Stimulated activated CD4-positive, alpha-beta T cell treated with anti-CD3 and anti-CD28 coated beads, Interleukin-2, amount 100 ng/mL, for 48 hours (primary cell): ENCODE measurements around the gene PLPPR5.
A peak's percentile ranks its signal among the peaks of the same experiment; 100 is the strongest.
"Not testable (repeated sequence)": the region's sequence is repeated elsewhere in the genome, so short reads cannot be mapped to it uniquely, and the experiment has no call there.

ENCODE experiments used
- DNase-seq, 2 donors: peaks; one replicate each; pipeline ENCODE4 v3.0.0-alpha.2; 2020

PLPPR5 gene, protein sequence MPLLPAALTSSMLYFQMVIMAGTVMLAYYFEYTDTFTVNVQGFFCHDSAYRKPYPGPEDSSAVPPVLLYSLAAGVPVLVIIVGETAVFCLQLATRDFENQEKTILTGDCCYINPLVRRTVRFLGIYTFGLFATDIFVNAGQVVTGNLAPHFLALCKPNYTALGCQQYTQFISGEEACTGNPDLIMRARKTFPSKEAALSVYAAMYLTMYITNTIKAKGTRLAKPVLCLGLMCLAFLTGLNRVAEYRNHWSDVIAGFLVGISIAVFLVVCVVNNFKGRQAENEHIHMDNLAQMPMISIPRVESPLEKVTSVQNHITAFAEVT

DNA sequence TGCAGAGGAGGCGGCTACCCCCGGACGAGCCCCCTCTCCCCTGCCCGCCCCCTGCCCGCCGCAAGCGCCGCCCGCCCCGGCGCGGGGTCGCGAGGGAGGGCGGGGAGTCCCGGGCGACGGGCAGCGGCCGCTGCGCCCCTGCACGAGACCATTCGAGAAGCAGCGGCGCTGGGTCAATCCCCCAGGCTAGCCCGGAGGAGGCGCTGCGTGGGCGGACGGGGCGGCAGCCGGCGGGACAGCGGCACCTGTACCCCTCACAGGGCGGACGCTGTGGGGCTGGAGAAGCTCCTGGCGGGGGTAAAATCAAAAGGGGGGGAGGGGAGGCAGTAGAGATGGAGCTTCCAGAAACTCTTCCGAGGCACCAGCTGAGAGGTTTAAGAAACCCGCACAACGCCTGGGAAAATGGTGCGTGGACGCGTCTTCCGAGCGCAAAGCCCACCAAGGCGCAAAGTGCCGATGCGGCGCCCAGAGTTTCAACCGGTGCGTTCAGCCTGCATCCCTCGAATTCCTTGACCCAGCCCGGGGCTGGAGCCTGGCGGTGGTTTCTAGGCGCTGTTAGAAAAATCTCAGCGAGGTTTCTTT lies at the start of gene PLPPR5:
PLPPR5 (minus strand) TSS at position 1 of the 582 bp plus-strand sequence. CDS start 190 bp downstream, outside the sequence.
- DNase-seq, result peak in 1 of 2 donors; percentile 7

GRCh38 chr1:99051611-99052283 lies 47.1 kb upstream of the PLPPR5 start:
- DNase-seq, result no peak

GRCh38 chr1:99049745-99050144 lies 45.1 kb upstream of the PLPPR5 start:
- DNase-seq, result no peak

DNA sequence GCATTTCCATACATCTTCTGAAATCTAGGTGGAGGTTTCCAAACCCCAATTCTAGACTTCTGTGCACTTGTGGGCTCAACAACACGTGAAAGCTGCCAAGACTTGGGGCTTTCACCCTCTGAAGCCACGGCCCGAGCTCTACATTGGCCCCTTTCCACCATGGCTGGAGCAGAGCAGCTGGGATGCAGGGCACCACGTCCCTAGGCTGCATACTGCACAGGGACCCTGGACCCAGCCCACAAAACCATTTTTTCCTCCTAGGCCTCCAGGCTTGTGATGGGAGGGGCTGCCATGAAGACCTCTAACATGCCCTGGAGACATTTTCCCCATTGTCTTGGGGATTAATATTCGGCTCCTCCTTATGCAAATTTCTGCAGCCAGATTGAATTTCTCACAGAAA lies 32.1 kb upstream of the PLPPR5 start:
- DNase-seq, result not testable (repeated sequence)

DNA sequence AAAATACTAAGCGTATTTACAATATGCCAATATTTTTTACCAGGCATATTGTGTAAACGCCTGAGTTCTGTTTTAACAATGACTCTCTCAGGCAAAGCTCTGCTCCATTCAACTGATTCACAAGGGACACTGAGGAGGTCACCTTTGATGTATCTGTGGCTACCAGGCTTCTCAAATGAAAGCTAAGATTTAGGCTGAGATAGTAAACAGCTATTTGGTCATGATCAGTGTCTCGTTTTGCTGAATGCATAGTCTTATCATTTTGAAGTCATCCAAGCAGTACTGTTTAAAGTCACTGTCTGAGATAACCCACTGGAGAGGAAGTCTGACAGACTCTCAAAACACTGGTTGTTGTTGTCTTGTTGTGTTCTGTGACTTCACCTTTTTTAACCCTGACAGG lies 13.7 kb upstream of the PLPPR5 start:
- DNase-seq, result no peak

- DNase-seq, result no peak
These were observed 13.0 kb upstream of the PLPPR5 start for GRCh38 chr1:99017655-99018054.

GRCh38 chr1:99010679-99011078 lies 6.0 kb upstream of the PLPPR5 start:
- DNase-seq, result no peak

DNA sequence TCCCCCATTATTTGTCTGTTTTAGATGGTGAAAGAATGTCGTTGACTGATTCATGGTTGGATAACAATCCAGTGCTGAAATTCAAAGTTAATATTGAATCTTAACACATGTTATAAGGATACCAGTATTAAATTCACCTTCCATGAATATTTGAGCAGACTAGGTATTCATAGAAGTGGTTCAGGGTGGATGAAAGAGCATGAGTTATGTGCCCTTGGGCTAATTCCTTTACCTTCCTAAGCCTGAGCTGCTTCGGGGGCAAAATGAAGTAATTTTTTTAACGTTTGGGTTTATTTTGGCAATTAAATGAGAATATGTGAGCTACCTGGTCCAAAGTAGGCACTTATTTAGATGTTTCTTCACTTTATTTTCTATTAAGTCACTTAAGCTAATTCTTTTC lies 2.7 kb upstream of the PLPPR5 start:
- DNase-seq, result no peak

DNA sequence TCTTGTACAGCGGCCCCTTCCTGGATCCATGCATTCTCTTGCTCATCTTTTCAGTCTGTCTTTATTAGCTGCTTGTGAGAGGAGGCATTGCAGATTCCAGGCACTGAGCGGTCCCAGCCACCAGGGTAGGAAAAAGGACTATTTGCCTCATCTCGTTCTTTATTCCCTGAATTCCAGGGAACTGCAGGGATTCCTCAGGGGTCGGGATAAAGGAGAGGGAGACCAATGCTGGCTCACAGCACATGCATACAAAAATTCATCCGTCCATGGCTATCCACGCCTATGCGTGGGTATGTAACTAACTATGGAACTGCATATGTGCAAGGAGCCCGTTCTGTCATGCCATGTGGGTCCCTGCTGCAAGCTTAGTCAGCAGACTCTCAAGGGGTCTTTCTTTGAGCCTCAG lies 879 bp upstream of the PLPPR5 start:
- no peak for DNase-seq

GRCh38 chr1:99004254-99004860 lies 304 bp downstream of the PLPPR5 start:
- DNase-seq, result peak in 1 of 2 donors; percentile 11

DNA sequence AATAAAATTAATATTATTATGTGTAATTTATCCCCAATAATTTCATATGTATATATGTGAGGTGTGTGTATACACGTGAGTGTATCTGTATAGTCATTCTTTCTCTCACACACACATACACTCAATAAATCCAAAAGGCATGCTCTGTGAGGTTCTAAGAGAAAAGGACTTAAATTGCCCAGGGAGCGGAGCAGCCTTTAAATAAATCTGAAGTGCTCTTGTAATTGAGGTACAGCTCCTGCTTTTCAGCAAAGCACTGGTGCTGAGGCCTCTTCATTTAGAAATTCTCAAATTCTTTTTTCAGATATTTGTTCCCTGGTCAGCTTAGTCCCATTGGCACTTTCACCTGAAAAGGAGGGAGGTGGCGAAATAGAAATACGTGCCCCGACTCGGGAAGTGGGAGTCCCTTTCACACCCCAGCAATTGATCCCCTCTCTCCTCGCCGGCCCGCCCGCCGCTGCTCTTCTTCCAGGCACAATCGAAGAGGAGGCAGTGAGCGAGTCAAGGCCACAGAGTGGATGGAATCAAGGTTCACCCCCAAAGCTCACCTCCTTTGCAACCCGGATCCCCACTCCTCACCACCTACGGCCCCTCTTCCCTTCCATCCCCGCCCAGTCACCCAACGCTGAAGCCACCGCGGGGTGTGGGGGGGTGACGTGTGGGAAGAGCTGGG lies 944 bp downstream of the PLPPR5 start:
- no peak for DNase-seq

DNA sequence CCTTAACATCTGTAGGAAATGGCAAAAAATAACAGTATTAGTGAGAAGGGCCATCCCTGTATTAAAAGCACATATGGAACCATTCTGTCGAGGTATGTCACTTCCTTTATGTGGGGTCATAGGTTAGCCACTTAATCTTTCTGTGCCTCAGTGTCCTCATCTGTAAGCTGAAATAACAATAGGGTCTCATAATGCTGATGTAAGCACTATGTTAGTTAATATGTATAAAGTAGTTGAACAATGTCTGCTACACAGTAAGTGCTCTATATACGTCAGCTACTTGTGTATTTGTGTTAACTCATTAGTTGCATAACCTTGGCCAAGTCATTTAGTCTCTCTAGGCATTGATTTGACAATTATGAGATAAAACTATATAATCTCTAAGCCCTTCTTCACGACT lies 11.8 kb downstream of the PLPPR5 start:
- DNase-seq, result no peak

GRCh38 chr1:98991127-98992012 lies 13.3 kb downstream of the PLPPR5 start:
- peak in 1 of 2 donors; percentile 2 for DNase-seq

- DNase-seq, result no peak
These were observed 15.1 kb downstream of the PLPPR5 start for GRCh38 chr1:98989556-98989907.

GRCh38 chr1:98988904-98989555 lies 15.6 kb downstream of the PLPPR5 start:
- DNase-seq, result no peak

DNA sequence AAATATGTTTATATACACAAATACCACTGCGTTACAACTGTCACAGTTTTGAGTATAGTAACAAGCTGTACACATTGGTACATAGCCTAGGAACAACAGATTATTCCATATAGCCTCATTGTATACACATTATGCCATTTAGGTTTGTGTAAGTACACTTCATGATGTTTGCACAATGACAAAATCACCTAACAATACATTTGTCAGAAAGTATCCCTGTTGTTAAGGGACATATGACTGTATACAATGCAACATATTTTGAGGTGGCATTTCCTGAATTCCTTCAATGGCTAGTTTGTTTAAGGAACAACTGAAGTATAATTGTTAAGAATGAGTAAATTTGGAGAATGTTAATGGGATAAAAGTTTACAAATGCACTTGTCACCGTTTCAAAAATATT lies 19.0 kb downstream of the PLPPR5 start:
- DNase-seq, result no peak

- DNase-seq, result no peak
These were observed 22.6 kb downstream of the PLPPR5 start for GRCh38 chr1:98981917-98982513.

DNA sequence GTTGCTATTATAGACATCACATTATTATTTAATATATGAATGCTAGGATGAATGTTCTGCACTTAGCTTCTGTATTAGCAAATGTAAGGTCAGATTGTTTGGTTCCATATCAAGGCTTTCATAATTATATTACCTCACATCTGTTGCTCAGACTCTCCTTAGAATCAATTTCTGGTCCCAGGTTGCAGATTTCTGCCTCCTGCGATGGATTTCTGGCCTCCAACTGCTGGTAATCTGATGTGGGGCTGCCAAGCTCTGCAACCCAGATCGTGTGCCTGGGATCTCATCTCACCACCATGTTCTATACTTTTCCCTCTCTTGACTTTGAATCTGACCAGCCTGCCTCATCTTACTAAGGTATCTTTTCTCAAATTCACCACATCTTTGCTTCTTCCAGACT lies 25.2 kb downstream of the PLPPR5 start:
- DNase-seq, result no peak

DNA sequence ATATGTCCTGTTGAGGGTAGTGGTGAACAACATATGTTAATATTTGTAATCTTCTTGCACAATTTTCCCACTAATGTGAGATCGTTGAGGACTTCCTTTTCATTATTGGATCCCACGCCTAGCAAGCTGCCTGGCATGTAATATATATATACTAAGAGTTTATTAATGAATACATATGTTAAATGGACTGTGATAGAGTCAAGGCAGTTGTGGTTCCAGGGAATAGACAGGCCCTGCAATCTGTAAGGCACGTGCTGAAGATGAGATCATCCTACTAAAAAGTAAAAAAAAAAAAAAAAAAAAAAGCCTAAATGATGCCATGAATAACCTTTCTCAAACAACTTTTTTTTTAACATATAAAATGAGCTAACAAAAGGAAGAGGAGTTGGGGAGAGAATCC lies 28.9 kb downstream of the PLPPR5 start:
- no peak for DNase-seq

- DNase-seq, result no peak
These were observed 29.5 kb downstream of the PLPPR5 start for GRCh38 chr1:98975113-98975512.

DNA sequence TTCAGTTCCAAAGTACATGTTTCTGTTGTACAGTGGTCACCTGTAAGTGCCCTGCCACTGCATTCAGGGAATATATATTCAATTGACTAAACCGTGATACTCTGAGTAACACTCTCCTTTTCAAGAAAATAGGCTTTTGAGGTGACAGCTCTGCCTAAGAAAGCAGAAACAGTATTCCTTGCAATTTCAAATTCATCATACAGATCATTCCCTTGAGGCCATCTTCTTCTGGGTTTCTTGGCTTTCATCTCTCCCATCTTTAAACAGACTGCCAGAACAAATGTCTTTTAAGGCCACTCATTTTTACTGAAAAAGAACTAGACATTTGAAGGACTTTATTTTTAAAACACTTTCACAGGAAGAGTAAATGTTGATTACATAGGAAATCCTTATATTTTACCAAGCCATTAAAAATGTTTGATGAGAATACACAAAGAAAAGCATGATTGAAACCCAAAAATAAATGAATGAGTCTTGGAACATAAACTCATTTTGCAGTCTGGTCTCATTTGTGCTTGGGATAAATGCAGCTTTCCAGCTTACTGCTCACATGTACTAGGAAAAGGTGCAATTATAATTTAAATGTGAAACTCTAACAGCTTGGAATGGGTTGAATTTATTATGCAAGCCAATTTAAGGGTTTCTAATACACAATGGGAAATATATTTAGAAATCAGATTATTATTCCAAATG lies 34.7 kb downstream of the PLPPR5 start:
- no peak for DNase-seq
